ACC112 (cell line): ENCODE results near the gene LRRC71.

ENCODE experiments used
- H2AFZ ChIP-seq: fragments of 200-600 bp; sonication (generic); one replicate; pipeline ENCODE4 v1.6.0; 2017; ENCODE audit warnings: antibody characterized with exemption, low read length; ENCODE audit not compliant: unreplicated experiment
- H3K27ac ChIP-seq: fragments of 200-600 bp; sonication (generic); 2 replicates; pipeline ENCODE4 v1.5.1; 2014; ENCODE audit warnings: low read depth, mild to moderate bottlenecking, antibody characterized with exemption, low read length, moderate library complexity
- H3K27me3 ChIP-seq: fragments of 200-600 bp; sonication (generic); 2 replicates; pipeline ENCODE4 v1.6.1; 2014; ENCODE audit warnings: mild to moderate bottlenecking, antibody characterized with exemption, low read length, moderate library complexity, mixed read lengths; ENCODE audit not compliant: insufficient read depth
- H3K36me3 ChIP-seq: fragments of 200-600 bp; sonication (generic); 2 replicates; pipeline ENCODE4 v1.6.1; 2016; ENCODE audit warnings: mild to moderate bottlenecking, antibody characterized with exemption, low read length, moderate library complexity, mixed read lengths; ENCODE audit not compliant: insufficient read depth
- H3K4me1 ChIP-seq: fragments of 200-600 bp; sonication (generic); one replicate; pipeline ENCODE4 v1.6.1; 2016; ENCODE audit warnings: low read length, mixed read lengths; ENCODE audit not compliant: insufficient read depth, unreplicated experiment, control insufficient read depth
- H3K4me3 ChIP-seq: fragments of 200-600 bp; sonication (generic); 2 replicates; pipeline ENCODE4 v1.5.1; 2014; ENCODE audit warnings: mild to moderate bottlenecking, low read depth, low read length
- H3K79me2 ChIP-seq: fragments of 200-600 bp; sonication (generic); one replicate; pipeline ENCODE4 v1.6.0; 2016; ENCODE audit warnings: low read length; ENCODE audit not compliant: control insufficient read depth, unreplicated experiment, insufficient read depth

LRRC71 gene

GRCh38 chr1:156881663-156882062 is 38.8 kb upstream of the LRRC71 start:
- Histone ChIP-seq H3K27me3 (peaks cover 3% of the 10 kb centered on the region; the same call in 1 of the 2 replicates), H3K79me2 (no peaks in the 10 kb centered on the region), H3K4me1 (no peaks in the 10 kb centered on the region), H3K27ac (no peak overlapping the region), H3K36me3 (no peaks in the 10 kb centered on the region), H3K4me3 (no peak overlapping the region), H2AFZ (no peak overlapping the region)

- peaks cover 3% of the 10 kb centered on the region; the same call in 1 of the 2 replicates for H3K27me3 ChIP-seq
Observed at GRCh38 chr1:156882543-156882942, 37.9 kb upstream of the LRRC71 start.

GRCh38 chr1:156883919-156884318 is 36.5 kb upstream of the LRRC71 start:
- no peak overlapping the region for H3K4me3 ChIP-seq
- no peak overlapping the region for H2AFZ ChIP-seq
- H3K36me3 ChIP-seq = no peaks in the 10 kb centered on the region
- no peak overlapping the region for H3K27ac ChIP-seq
- H3K79me2 ChIP-seq = no peaks in the 10 kb centered on the region
- no peaks in the 10 kb centered on the region for H3K4me1 ChIP-seq
- H3K27me3 ChIP-seq = peaks cover 3% of the 10 kb centered on the region; the same call in 1 of the 2 replicates

More at GRCh38 chr1:156882543-156882942, 37.9 kb upstream of the LRRC71 start:
- Histone ChIP-seq H3K4me1 (no peaks in the 10 kb centered on the region), H3K4me3 (no peak overlapping the region), H3K79me2 (no peaks in the 10 kb centered on the region), H3K27ac (no peak overlapping the region), H3K36me3 (no peaks in the 10 kb centered on the region), H2AFZ (no peak overlapping the region)

GRCh38 chr1:156884560-156885184 is 35.8 kb upstream of the LRRC71 start:
- no peak overlapping the region for H3K4me3 ChIP-seq
- H3K4me1 ChIP-seq = no peaks in the 10 kb centered on the region
- H3K36me3 ChIP-seq = no peaks in the 10 kb centered on the region
- H2AFZ ChIP-seq = no peak overlapping the region
- no peak overlapping the region for H3K27ac ChIP-seq
- no peaks in the 10 kb centered on the region for H3K79me2 ChIP-seq
- no peaks in the 10 kb centered on the region for H3K27me3 ChIP-seq

- no peaks in the 10 kb centered on the region for H3K79me2 ChIP-seq
- H3K4me1 ChIP-seq = no peaks in the 10 kb centered on the region
- H3K36me3 ChIP-seq = no peaks in the 10 kb centered on the region
- H2AFZ ChIP-seq = no peak overlapping the region
- H3K4me3 ChIP-seq = no peak overlapping the region
- no peak overlapping the region for H3K27ac ChIP-seq
- no peaks in the 10 kb centered on the region for H3K27me3 ChIP-seq
Observed at GRCh38 chr1:156885314-156885713, 35.1 kb upstream of the LRRC71 start.

- Histone ChIP-seq H3K27ac (no peak overlapping the region), H3K36me3 (no peaks in the 10 kb centered on the region), H2AFZ (no peak overlapping the region), H3K79me2 (no peaks in the 10 kb centered on the region), H3K4me3 (no peak overlapping the region), H3K4me1 (no peaks in the 10 kb centered on the region), H3K27me3 (no peaks in the 10 kb centered on the region)
Observed at GRCh38 chr1:156885880-156886355, 34.5 kb upstream of the LRRC71 start.

GRCh38 chr1:156886583-156887281 is 33.7 kb upstream of the LRRC71 start:
- no peaks in the 10 kb centered on the region for H3K79me2 ChIP-seq
- H3K4me3 ChIP-seq = no peak overlapping the region
- no peaks in the 10 kb centered on the region for H3K4me1 ChIP-seq
- no peak overlapping the region for H2AFZ ChIP-seq
- no peaks in the 10 kb centered on the region for H3K36me3 ChIP-seq
- no peak overlapping the region for H3K27ac ChIP-seq
- H3K27me3 ChIP-seq = no peaks in the 10 kb centered on the region

- H3K4me1 ChIP-seq = no peaks in the 10 kb centered on the region
- H2AFZ ChIP-seq = no peak overlapping the region
- H3K4me3 ChIP-seq = no peak overlapping the region
- H3K27me3 ChIP-seq = no peaks in the 10 kb centered on the region
- H3K36me3 ChIP-seq = no peaks in the 10 kb centered on the region
- H3K27ac ChIP-seq = no peak overlapping the region
- no peaks in the 10 kb centered on the region for H3K79me2 ChIP-seq
Observed at GRCh38 chr1:156887317-156887716, 33.1 kb upstream of the LRRC71 start.

- H3K4me3 ChIP-seq = no peak overlapping the region
- no peaks in the 10 kb centered on the region for H3K4me1 ChIP-seq
- H3K27me3 ChIP-seq = no peaks in the 10 kb centered on the region
- no peaks in the 10 kb centered on the region for H3K36me3 ChIP-seq
- no peak overlapping the region for H2AFZ ChIP-seq
- H3K79me2 ChIP-seq = no peaks in the 10 kb centered on the region
- no peak overlapping the region for H3K27ac ChIP-seq
Observed at GRCh38 chr1:156887734-156888133, 32.7 kb upstream of the LRRC71 start.

- H3K79me2 ChIP-seq = peaks cover 17% of the 10 kb centered on the region
- no peak overlapping the region for H3K4me3 ChIP-seq
- H3K36me3 ChIP-seq = no peaks in the 10 kb centered on the region
- no peak overlapping the region for H3K27ac ChIP-seq
- H3K27me3 ChIP-seq = no peaks in the 10 kb centered on the region
- peak overlapping the region; percentile 74 for H2AFZ ChIP-seq
- H3K4me1 ChIP-seq = peaks cover 8% of the 10 kb centered on the region
Observed at GRCh38 chr1:156889802-156890580, 30.4 kb upstream of the LRRC71 start.
